H1 (cell line): Measurements from ENCODE around the gene ZNF281. TPM values are rescaled to one million over a fixed set of nuclear protein-coding genes. Genes with fewer than 3 reads are reported as not detected.

ENCODE experiments used
- CTCF ChIA-PET: fragments of 300-600 bp; sonication (Branson Sonifier 250); formaldehyde crosslinking; loops from one replicate; lab custom pipeline; 2021; ENCODE audit not compliant: partially characterized antibody; lab: Charles Lee
- POLR2A ChIA-PET: fragments of 300-600 bp; sonication (Branson Sonifier 250); formaldehyde crosslinking; loops from one replicate; lab custom pipeline; 2021; ENCODE audit warnings: inconsistent platforms; ENCODE audit not compliant: partially characterized antibody; lab: Charles Lee
- DNase-seq, 2 experiments: peaks; one replicate each; pipeline versions ENCODE4 v3.0.0 to v3.0.0-alpha.2; 2010 to 2022; ENCODE audit warnings: low spot score in 2 of 2, low read depth in 1 of 2, mixed read lengths in 1 of 2
- FAIRE-seq: peaks from 2 replicates; lab custom pipeline; 2011; peaks lifted over from hg19 to GRCh38; lab: Jason Lieb, UNC
- H2AFZ ChIP-seq: 2 replicates; pipeline ENCODE4 v1.8.1; 2012; ENCODE audit warnings: low read length, inconsistent platforms
- H2AK5ac ChIP-seq: 2 replicates; pipeline ENCODE4 v1.6.1; 2013; ENCODE audit warnings: low read depth, low read length
- H2BK120ac ChIP-seq: replicated peaks from 2 replicates; pipeline ENCODE3; 2013; ENCODE audit warnings: low read depth, low read length, inconsistent platforms
- H2BK12ac ChIP-seq: 2 replicates; pipeline ENCODE4 v1.6.1; 2013; ENCODE audit warnings: low read depth, low read length
- H2BK15ac ChIP-seq: 2 replicates; pipeline ENCODE4 v1.6.1; 2013; ENCODE audit warnings: low read length
- H2BK20ac ChIP-seq: 2 replicates; pipeline ENCODE4 v1.6.1; 2013; ENCODE audit warnings: low read length
- H2BK5ac ChIP-seq: 2 replicates; pipeline ENCODE4 v1.6.1; 2013; ENCODE audit warnings: low read depth, low read length
- H3K14ac ChIP-seq: 2 replicates; pipeline ENCODE4 v1.6.1; 2013; ENCODE audit warnings: inconsistent platforms; ENCODE audit not compliant: insufficient read length
- H3K18ac ChIP-seq: 2 replicates; pipeline ENCODE4 v1.6.1; 2013; ENCODE audit warnings: low read length; ENCODE audit errors: extremely low read depth
- H3K23ac ChIP-seq: 2 replicates; pipeline ENCODE4 v1.6.1; 2013; ENCODE audit warnings: inconsistent platforms; ENCODE audit not compliant: insufficient read length
- H3K23me2 ChIP-seq: 2 replicates; pipeline ENCODE4 v1.6.1; 2013; ENCODE audit warnings: low read depth, low read length
- H3K27ac ChIP-seq: 2 replicates; pipeline ENCODE4 v1.6.1; 2011; ENCODE audit warnings: low read depth, low read length, inconsistent platforms
- H3K27me3 ChIP-seq, 4 experiments: replicated peaks in 1 of 4; 1 replicate in 1 of 4; 2 replicates in 3 of 4; pipeline versions ENCODE4 v1.6.1 to v1.8.1; 2011 to 2013; ENCODE audit warnings: low read length in 3 of 4, mild to moderate bottlenecking in 3 of 4, inconsistent platforms in 2 of 4, mixed read lengths in 2 of 4, moderate library complexity in 1 of 4; ENCODE audit not compliant: control insufficient read depth in 3 of 4, insufficient read depth in 3 of 4; ENCODE audit errors: extremely low read depth in 1 of 4
- H3K36me3 ChIP-seq, 4 experiments: 2 replicates each; pipeline versions ENCODE4 v1.6.1 to v1.8.1; 2011 to 2013; ENCODE audit warnings: mild to moderate bottlenecking in 4 of 4, low read length in 3 of 4, moderate library complexity in 2 of 4, control low read depth in 1 of 4, inconsistent platforms in 1 of 4; ENCODE audit not compliant: insufficient read depth in 4 of 4, control insufficient read depth in 2 of 4
- H3K4ac ChIP-seq: replicated peaks from 2 replicates; pipeline ENCODE3; 2013; ENCODE audit warnings: low read length, low read depth, mixed read lengths, inconsistent platforms; ENCODE audit not compliant: insufficient read length
- H3K4me1 ChIP-seq, 4 experiments: replicated peaks in 1 of 4; 1 replicate in 1 of 4; 2 replicates in 3 of 4; pipeline versions ENCODE4 v1.6.1 to v1.8.1; 2011 to 2013; ENCODE audit warnings: low read length in 3 of 4, inconsistent platforms in 2 of 4, mixed read lengths in 1 of 4; ENCODE audit not compliant: insufficient read depth in 4 of 4, control insufficient read depth in 3 of 4
- H3K4me2 ChIP-seq, 2 experiments: 2 replicates each; pipeline versions ENCODE4 v1.6.1 to v1.8.1; 2011 to 2013; ENCODE audit warnings: low read depth in 2 of 2, low read length in 2 of 2, control low read depth in 1 of 2, inconsistent platforms in 1 of 2, mild to moderate bottlenecking in 1 of 2; ENCODE audit not compliant: insufficient read depth in 1 of 2
- H3K4me3 ChIP-seq, 4 experiments: fragments of 200-600, 300-600 bp in 1 of 4; sonication (generic), shearing (Covaris generic), sonication (Bioruptor Twin) in 1 of 4; 2 replicates each; pipeline versions ENCODE4 v1.5.1 to v1.8.1; 2011 to 2016; ENCODE audit warnings: low read length in 4 of 4, low read depth in 3 of 4, control low read depth in 2 of 4, inconsistent platforms in 2 of 4, mild to moderate bottlenecking in 2 of 4, mixed read lengths in 1 of 4, moderate library complexity in 1 of 4; ENCODE audit not compliant: insufficient read depth in 2 of 4; ENCODE audit errors: extremely low read depth in 1 of 4
- H3K56ac ChIP-seq: replicated peaks from 2 replicates; pipeline ENCODE3; 2013; ENCODE audit warnings: low read depth, mild to moderate bottlenecking, mixed read lengths, low read length, inconsistent platforms; ENCODE audit not compliant: insufficient read length
- H3K79me1 ChIP-seq: 2 replicates; pipeline ENCODE4 v1.6.1; 2013; ENCODE audit warnings: low read depth, low read length, control low read depth
- H3K79me2 ChIP-seq, 2 experiments: 2 replicates each; pipeline versions ENCODE4 v1.6.1 to v1.8.1; 2012 to 2013; ENCODE audit warnings: low read length in 2 of 2, mild to moderate bottlenecking in 2 of 2, inconsistent platforms in 1 of 2; ENCODE audit not compliant: insufficient read depth in 2 of 2, control insufficient read depth in 1 of 2
- H3K9ac ChIP-seq, 4 experiments: replicated peaks in 1 of 4; 1 replicate in 1 of 4; 2 replicates in 3 of 4; pipeline versions ENCODE4 v1.6.1 to v1.8.1; 2011 to 2013; ENCODE audit warnings: low read depth in 3 of 4, low read length in 3 of 4, control low read depth in 2 of 4, mild to moderate bottlenecking in 2 of 4, moderate library complexity in 2 of 4, inconsistent platforms in 1 of 4; ENCODE audit errors: extremely low read depth in 1 of 4
- H3K9me3 ChIP-seq, 2 experiments: 2 replicates each; pipeline versions ENCODE4 v1.6.1 to v1.8.1; 2012 to 2013; ENCODE audit warnings: mild to moderate bottlenecking in 2 of 2, moderate library complexity in 2 of 2, control low read depth in 1 of 2, inconsistent platforms in 1 of 2, low read depth in 1 of 2, low read length in 1 of 2, mixed read lengths in 1 of 2; ENCODE audit not compliant: insufficient read depth in 2 of 2
- H4K20me1 ChIP-seq, 2 experiments: replicated peaks in 1 of 2; 2 replicates each; pipeline versions ENCODE3 to v1.8.1; 2011 to 2013; ENCODE audit warnings: inconsistent platforms in 2 of 2, low read length in 2 of 2, mild to moderate bottlenecking in 1 of 2; ENCODE audit not compliant: insufficient read depth in 2 of 2, control insufficient read depth in 1 of 2
- H4K5ac ChIP-seq: 2 replicates; pipeline ENCODE4 v1.6.1; 2013; ENCODE audit warnings: low read length, low read depth, mixed read lengths, inconsistent platforms; ENCODE audit not compliant: insufficient read length
- H4K8ac ChIP-seq: 2 replicates; pipeline ENCODE4 v1.8.0; 2013; ENCODE audit warnings: mild to moderate bottlenecking, moderate library complexity, low read length, inconsistent platforms; ENCODE audit not compliant: insufficient read depth; ENCODE audit errors: extremely low read depth
- H4K91ac ChIP-seq: replicated peaks from 2 replicates; pipeline ENCODE3; 2013; ENCODE audit warnings: low read length, mixed read lengths, inconsistent platforms; ENCODE audit not compliant: insufficient read length
- RXRA ChIP-seq: IDR thresholded peaks from 2 replicates; pipeline ENCODE4 v1.6.1; 2011; ENCODE audit warnings: low read depth, mild to moderate bottlenecking, low read length, moderate library complexity; ENCODE audit not compliant: insufficient read depth
- WGBS, 2 experiments: shearing (Covaris generic) in 1 of 2; methylation state at CpG; one replicate each; pipeline versions ENCODE4 v1.1.6 to v1.1.7; 2013 to 2015; ENCODE audit warnings: low lambda C conversion rate in 2 of 2, mixed read lengths in 2 of 2, inconsistent platforms in 1 of 2, low coverage in 1 of 2, missing lambda C conversion rate in 1 of 2; ENCODE audit not compliant: insufficient replicate concordance in 2 of 2, insufficient coverage in 1 of 2, insufficient read length in 1 of 2; ENCODE audit errors: extremely low coverage in 1 of 2, missing lambda C conversion rate in 1 of 2; 5-methylcytosine and 5-hydroxymethylcytosine counted together
- polyA plus RNA-seq, 7 experiments: library from polyadenylated mRNA; depleted of rRNA in 3 of 7; stranded (reverse) in 5 of 7; unstranded in 2 of 7; fragments of >200 nt in 5 of 7; fragments of 200-250 nt in 2 of 7; gene quantifications; 1 replicate in 5 of 7; 2 replicates in 1 of 7; 4 replicates in 1 of 7; pipeline versions ENCODE4 v1.2.1 to v1.2.3, GENCODE V29; 2011 to 2013; ENCODE audit warnings: missing spikeins in 2 of 7, mixed read lengths in 2 of 7
- total RNA-seq: library from RNA; stranded (reverse); fragmentation: NEBNext Ultra II Directional; extraction: Animal tissue kit (Norgen Biotek cat#: 25700); gene quantifications from 2 replicates; pipeline ENCODE4 v1.2.1, GENCODE V29; 2021

ZNF281 gene
- total and polyA plus RNA-seq, 2 of the 8 experiments (the other 6 are each of a cell fraction or from before 2014, with no cell fraction given): 19.5 to 61.4 TPM

GRCh38 chr1:200454425-200454824 lies 44.6 kb upstream of the ZNF281 start:
- no peak for DNase-seq
- Histone ChIP-seq H3K36me3 (peaks cover 0 to 7% (median 0%) of the 10 kb centered on the region in 4 experiments; a peak in 2 of 8 replicates), H3K4me1 (peaks cover 4 to 7% (median 5%) of the 10 kb centered on the region in 4 experiments; a peak in 6 of 7 replicates), H3K79me1 (no peaks in the 10 kb centered on the region; the same call in 1 of the 2 replicates), H2BK20ac (0 out of 2 replicates have a peak overlapping the region, but pooled peaks have one; percentile 24), H3K23me2 (no peaks in the 10 kb centered on the region), H3K4me2 (no peak overlapping the region), H4K5ac (no peak overlapping the region), H3K14ac (no peak overlapping the region), H4K8ac (no peak overlapping the region), H2AK5ac (no peak overlapping the region), H3K18ac (no peak overlapping the region), H2BK120ac (no peak overlapping the region), H2AFZ (no peak overlapping the region), H3K27ac (no peak overlapping the region), H3K4me3 (no peak overlapping the region), H3K9me3 (no peaks in the 10 kb centered on the region), H3K9ac (no peak overlapping the region), H2BK5ac (no peak overlapping the region), H3K4ac (no peak overlapping the region), H3K27me3 (no peaks in the 10 kb centered on the region), H4K20me1 (no peaks in the 10 kb centered on the region), H2BK15ac (peak overlapping the region; percentile 61; the same call in 1 of the 2 replicates), H3K79me2 (no peaks in the 10 kb centered on the region), H3K23ac (no peak overlapping the region), H2BK12ac (no peak overlapping the region; the same call in 1 of the 2 replicates), H3K56ac (no peak overlapping the region), H4K91ac (no peak overlapping the region)
- WGBS, 2 experiments: 83% methylated on average over 5 of the region's 5 CpGs; no CpG with 5 or more reads in 1 of the 2 experiments
- ChIA-PET POLR2A (interaction anchor here (0.9 to 1.6 kb wide), 3 partner anchors 13 to 83 kb away, joined by 4 to 6 read pairs (median 5); no protein-coding TSS in a partner anchor), CTCF (interaction anchor here (1.3 kb wide), 1 partner anchor 34 kb away, joined by 3 read pairs; no protein-coding TSS in a partner anchor)
- no peak for FAIRE-seq
- no peak for TF ChIP-seq RXRA
